ENCODE results near the gene ATG9B. TPM values are rescaled to one million over a fixed set of nuclear protein-coding genes. Genes with fewer than 3 reads are reported as not detected.
A peak's percentile ranks its signal among the peaks of the same experiment; 100 is the strongest.

ATG9B gene
- total RNA-seq, 1 experiment from 2014 or later = 1.3 TPM

DNA sequence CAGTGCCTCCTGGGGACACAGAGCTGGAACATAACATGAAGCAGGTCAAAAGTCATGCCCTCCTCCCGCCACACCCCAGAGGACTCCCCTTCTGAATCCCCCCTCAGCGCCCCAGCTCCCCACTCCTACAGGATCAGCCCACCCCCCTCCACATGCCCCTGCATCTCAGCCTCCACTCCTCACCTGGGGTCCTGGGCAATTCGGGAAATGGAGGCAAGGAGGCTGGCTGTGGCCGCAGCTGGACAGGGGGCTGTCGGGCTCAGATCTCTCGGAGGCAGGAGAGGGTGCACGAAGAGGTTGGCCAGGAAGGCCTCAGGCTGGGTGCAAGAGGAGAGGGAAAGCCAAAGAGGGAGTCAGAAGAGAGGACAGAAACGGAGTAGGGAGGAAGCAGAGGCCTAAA lies 7.8 kb downstream of the ATG9B start:
- Histone ChIP-seq H3K79me2 (ENCODE audit: low read length) (no peaks in the 10 kb centered on the region), H3K9me3 (ENCODE audit: low read length) (no peaks in the 10 kb centered on the region), H3K9ac (ENCODE audit: low read length) (no peak overlapping the region), H3K4me2 (ENCODE audit: low read length) (no peak overlapping the region), H3K4me1 (ENCODE audit: insufficient read depth, low read length) (peaks cover 10% of the 10 kb centered on the region; the same call in 1 of the 2 replicates), H4K20me1 (ENCODE audit: low read length) (no peaks in the 10 kb centered on the region), H3F3A (ENCODE audit: low read length, unreplicated experiment) (no peaks in the 10 kb centered on the region), H3K4me3 (ENCODE audit: low read length) (no peak overlapping the region), H2AFZ (ENCODE audit: low read length) (no peak overlapping the region), H3K27ac (ENCODE audit: low read length) (no peak overlapping the region), H3K9me2 (replicated peaks; ENCODE audit: low read length) (no peaks in the 10 kb centered on the region), H3K27me3 (ENCODE audit: low read length) (no peaks in the 10 kb centered on the region), H3K36me3 (ENCODE audit: low read depth, low read length) (no peaks in the 10 kb centered on the region)
- TF ChIP-seq EZH2 (IDR thresholded peaks at IDR 0.05; ENCODE audit: low read length, unreplicated experiment) = no peak
- POLR2A ChIA-PET (ENCODE audit: unreplicated experiment) = no interaction called here
- no peak for ATAC-seq
- CTCF ChIA-PET = no interaction called here
- DNase-seq = no peak
- BruUV-seq (replicated peaks) = no TSS peak
- intact Hi-C loops (cut with micrococcal nuclease) = no loop called here

DNA sequence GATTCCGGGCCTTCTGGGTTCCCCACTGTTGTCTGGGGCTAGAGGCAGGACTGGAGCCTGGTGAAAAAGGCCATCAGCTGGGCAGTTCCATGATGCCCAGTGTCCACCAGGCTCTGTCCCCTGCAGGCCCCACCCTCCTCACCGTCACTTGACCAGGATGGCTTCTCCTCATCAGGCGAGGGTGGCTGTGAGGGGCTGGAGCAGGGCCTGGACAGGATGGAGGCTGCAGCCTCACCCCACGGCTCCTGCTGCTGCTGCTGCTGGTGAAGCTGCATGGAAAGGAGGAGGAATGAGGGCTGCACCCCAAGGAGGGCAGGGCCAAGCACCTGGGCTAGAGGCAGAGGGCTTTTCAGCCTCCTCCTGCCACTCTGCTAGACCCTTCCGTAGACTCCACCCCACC lies 8.3 kb downstream of the ATG9B start:
- DNase-seq = no peak
- Histone ChIP-seq H3K36me3 (ENCODE audit: low read depth, low read length) (no peaks in the 10 kb centered on the region), H3K9ac (ENCODE audit: low read length) (no peak overlapping the region), H3K79me2 (ENCODE audit: low read length) (no peaks in the 10 kb centered on the region), H3K27me3 (ENCODE audit: low read length) (no peaks in the 10 kb centered on the region), H3K9me3 (ENCODE audit: low read length) (no peaks in the 10 kb centered on the region), H3K27ac (ENCODE audit: low read length) (no peak overlapping the region), H3K4me2 (ENCODE audit: low read length) (no peak overlapping the region), H3K9me2 (replicated peaks; ENCODE audit: low read length) (no peaks in the 10 kb centered on the region), H4K20me1 (ENCODE audit: low read length) (no peaks in the 10 kb centered on the region), H2AFZ (ENCODE audit: low read length) (no peak overlapping the region), H3K4me1 (ENCODE audit: insufficient read depth, low read length) (peaks cover 10% of the 10 kb centered on the region; the same call in 1 of the 2 replicates), H3F3A (ENCODE audit: low read length, unreplicated experiment) (no peaks in the 10 kb centered on the region), H3K4me3 (ENCODE audit: low read length) (no peak overlapping the region)
- CTCF ChIA-PET = no interaction called here
- POLR2A ChIA-PET (ENCODE audit: unreplicated experiment) = no interaction called here
- no peak for TF ChIP-seq EZH2 (IDR thresholded peaks at IDR 0.05; ENCODE audit: low read length, unreplicated experiment)
- TF ChIP-seq, protein P1, sequence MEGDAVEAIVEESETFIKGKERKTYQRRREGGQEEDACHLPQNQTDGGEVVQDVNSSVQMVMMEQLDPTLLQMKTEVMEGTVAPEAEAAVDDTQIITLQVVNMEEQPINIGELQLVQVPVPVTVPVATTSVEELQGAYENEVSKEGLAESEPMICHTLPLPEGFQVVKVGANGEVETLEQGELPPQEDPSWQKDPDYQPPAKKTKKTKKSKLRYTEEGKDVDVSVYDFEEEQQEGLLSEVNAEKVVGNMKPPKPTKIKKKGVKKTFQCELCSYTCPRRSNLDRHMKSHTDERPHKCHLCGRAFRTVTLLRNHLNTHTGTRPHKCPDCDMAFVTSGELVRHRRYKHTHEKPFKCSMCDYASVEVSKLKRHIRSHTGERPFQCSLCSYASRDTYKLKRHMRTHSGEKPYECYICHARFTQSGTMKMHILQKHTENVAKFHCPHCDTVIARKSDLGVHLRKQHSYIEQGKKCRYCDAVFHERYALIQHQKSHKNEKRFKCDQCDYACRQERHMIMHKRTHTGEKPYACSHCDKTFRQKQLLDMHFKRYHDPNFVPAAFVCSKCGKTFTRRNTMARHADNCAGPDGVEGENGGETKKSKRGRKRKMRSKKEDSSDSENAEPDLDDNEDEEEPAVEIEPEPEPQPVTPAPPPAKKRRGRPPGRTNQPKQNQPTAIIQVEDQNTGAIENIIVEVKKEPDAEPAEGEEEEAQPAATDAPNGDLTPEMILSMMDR (conservative IDR thresholded peaks at IDR 0.05; ENCODE audit: low read depth, low read length) = no peak
- no peak for TF ChIP-seq EZH2phosphoT487 (IDR thresholded peaks at IDR 0.05; ENCODE audit: borderline replicate concordance, low read length)
- BruUV-seq (replicated peaks) = no TSS peak
- intact Hi-C loops (cut with micrococcal nuclease) = no loop called here
- ATAC-seq = no peak

GRCh38 chr7:151014950-151015349 lies 9.3 kb downstream of the ATG9B start:
- no TSS peak for BruUV-seq (replicated peaks)
- TF ChIP-seq, protein P1 (conservative IDR thresholded peaks at IDR 0.05; ENCODE audit: low read depth, low read length) = no peak
- TF ChIP-seq EZH2phosphoT487 (IDR thresholded peaks at IDR 0.05; ENCODE audit: borderline replicate concordance, low read length) = no peak
- TF ChIP-seq EZH2 (IDR thresholded peaks at IDR 0.05; ENCODE audit: low read length, unreplicated experiment) = no peak
- ChIA-PET CTCF (interaction anchor here (1.1 kb wide), 1 partner anchor 117 kb away, joined by 6 read pairs; no protein-coding TSS in a partner anchor), POLR2A (ENCODE audit: unreplicated experiment) (interaction anchor here (0.6 kb wide), 1 partner anchor 10 kb away, joined by 3 read pairs; the partner anchor contains the start of gene ATG9B)
- Histone ChIP-seq H3K27me3 (ENCODE audit: low read length) (no peaks in the 10 kb centered on the region), H3K36me3 (ENCODE audit: low read depth, low read length) (no peaks in the 10 kb centered on the region), H3K4me1 (ENCODE audit: insufficient read depth, low read length) (peaks cover 10% of the 10 kb centered on the region; the same call in 1 of the 2 replicates), H3F3A (ENCODE audit: low read length, unreplicated experiment) (no peaks in the 10 kb centered on the region), H4K20me1 (ENCODE audit: low read length) (no peaks in the 10 kb centered on the region), H3K9me2 (replicated peaks; ENCODE audit: low read length) (no peaks in the 10 kb centered on the region), H2AFZ (ENCODE audit: low read length) (no peak overlapping the region), H3K79me2 (ENCODE audit: low read length) (no peaks in the 10 kb centered on the region), H3K4me3 (ENCODE audit: low read length) (no peak overlapping the region), H3K9ac (ENCODE audit: low read length) (no peak overlapping the region), H3K9me3 (ENCODE audit: low read length) (no peaks in the 10 kb centered on the region), H3K4me2 (ENCODE audit: low read length) (no peak overlapping the region), H3K27ac (ENCODE audit: low read length) (no peak overlapping the region)
- DNase-seq (peak; percentile 33), ATAC-seq (peak; percentile 6; the same call in 1 of the 2 replicates)
- intact Hi-C loops (cut with micrococcal nuclease) = no loop called here
